ENCODE data around the gene GLRX2. TPM values are rescaled to one million over a fixed set of nuclear protein-coding genes. Genes with fewer than 3 reads are reported as not detected.

The GLRX2 gene
- total and polyA plus RNA-seq, 9 donors, result 3.2 to 18.5 (median 9.1) TPM

GRCh38 chr1:193114485-193115095 is 9.4 kb upstream of the GLRX2 start:
- intact Hi-C loops (cut with DNase I), result no loop called here
- TF ChIP-seq EP300 (IDR thresholded peaks at IDR 0.05) (no peak), CTCF (IDR thresholded peaks at IDR 0.05) (no peak), POLR2A (IDR thresholded peaks at IDR 0.05) (no peak)
- Histone ChIP-seq H3K36me3 (no peaks in the 10 kb centered on the region), H3K4me1 (ENCODE audit: insufficient read depth) (no peaks in the 10 kb centered on the region), H3K4me3 (no peak overlapping the region), H3K27ac (no peak overlapping the region), H3K27me3 (no peaks in the 10 kb centered on the region), H3K9me3 (no peaks in the 10 kb centered on the region)
- DNase-seq, result no peak
- 67 to 79% (median 73%) methylated on average over 6 of the region's 6 CpGs for WGBS, 3 donors

GRCh38 chr1:193113992-193114332 is 8.7 kb upstream of the GLRX2 start:
- Histone ChIP-seq H3K4me3 (no peak overlapping the region), H3K36me3 (no peaks in the 10 kb centered on the region), H3K27me3 (no peaks in the 10 kb centered on the region), H3K9me3 (no peaks in the 10 kb centered on the region), H3K4me1 (ENCODE audit: insufficient read depth) (no peaks in the 10 kb centered on the region), H3K27ac (no peak overlapping the region)
- TF ChIP-seq POLR2A (IDR thresholded peaks at IDR 0.05) (no peak), CTCF (IDR thresholded peaks at IDR 0.05) (no peak), EP300 (IDR thresholded peaks at IDR 0.05) (no peak)
- intact Hi-C loops (cut with DNase I), result no loop called here
- no peak for DNase-seq

- no peak for DNase-seq
- Histone ChIP-seq H3K27me3 (no peaks in the 10 kb centered on the region), H3K27ac (no peak overlapping the region), H3K9me3 (no peaks in the 10 kb centered on the region), H3K4me1 (ENCODE audit: insufficient read depth) (no peaks in the 10 kb centered on the region), H3K4me3 (no peak overlapping the region), H3K36me3 (no peaks in the 10 kb centered on the region)
- intact Hi-C loops (cut with DNase I), result no loop called here
- 77 to 91% (median 87%) methylated on average over 9 of the region's 9 CpGs for WGBS, 3 donors
- TF ChIP-seq CTCF (IDR thresholded peaks at IDR 0.05), result no peak
- no peak for TF ChIP-seq EP300 (IDR thresholded peaks at IDR 0.05)
- no peak for TF ChIP-seq POLR2A (IDR thresholded peaks at IDR 0.05)
Observed at GRCh38 chr1:193113258-193113991, 8.2 kb upstream of the GLRX2 start.

- Histone ChIP-seq H3K4me3 (no peak overlapping the region), H3K27ac (no peak overlapping the region), H3K9me3 (no peaks in the 10 kb centered on the region), H3K4me1 (ENCODE audit: insufficient read depth) (no peaks in the 10 kb centered on the region), H3K27me3 (no peaks in the 10 kb centered on the region), H3K36me3 (no peaks in the 10 kb centered on the region)
- TF ChIP-seq POLR2A (IDR thresholded peaks at IDR 0.05) (no peak), CTCF (IDR thresholded peaks at IDR 0.05) (no peak), EP300 (IDR thresholded peaks at IDR 0.05) (no peak)
- intact Hi-C loops (cut with DNase I), result no loop called here
- peak in 3 of 5 donors; percentile 56 to 74 (median 61) for DNase-seq
- 19 to 26% (median 25%) methylated on average over 6 of the region's 6 CpGs for WGBS, 3 donors
Observed at GRCh38 chr1:193111641-193112090, 6.5 kb upstream of the GLRX2 start.

All from ovary (tissue), 9 donors.